NK-92 (cell line): ENCODE results near the gene GJD2.

ENCODE experiments used
- DNase-seq: peaks from one replicate; lab custom pipeline; 2025; ENCODE audit not compliant: unreplicated experiment; lab: John Stamatoyannopoulos, UW

Gene GJD2

DNA sequence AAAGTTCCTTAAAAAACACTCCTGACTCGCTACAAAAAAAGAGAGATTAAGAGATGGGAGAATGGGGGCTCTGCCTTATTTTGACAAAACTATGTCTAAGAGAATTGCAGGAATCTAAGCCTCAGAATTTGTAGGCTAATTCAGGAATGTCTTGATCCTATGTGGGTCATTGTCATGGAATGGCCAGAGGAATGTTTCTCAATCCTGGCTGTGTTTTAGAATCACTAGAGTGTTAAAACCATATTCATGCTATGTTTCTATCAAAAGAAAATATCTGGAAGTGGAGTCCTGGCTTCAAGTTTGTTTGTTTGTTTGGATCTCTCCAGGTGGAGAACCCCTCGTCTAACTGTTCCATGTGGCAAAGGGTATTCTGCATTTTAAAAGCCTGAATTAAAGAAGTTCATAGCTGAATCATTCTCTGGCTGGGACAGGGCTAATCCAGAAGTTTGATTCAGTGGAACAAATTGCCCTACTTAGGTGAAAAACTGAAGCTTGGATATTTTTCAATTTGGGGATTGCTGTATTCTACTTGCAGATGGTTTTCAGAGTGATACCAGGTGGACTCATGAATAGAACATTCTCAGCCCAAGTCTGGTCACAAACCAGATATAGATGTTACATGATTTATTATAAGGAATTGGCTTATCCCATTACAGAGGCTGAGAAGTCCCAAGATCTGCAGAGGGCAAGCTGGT, 28.2 kb downstream of the GJD2 start:
- DNase-seq: no peak

DNA sequence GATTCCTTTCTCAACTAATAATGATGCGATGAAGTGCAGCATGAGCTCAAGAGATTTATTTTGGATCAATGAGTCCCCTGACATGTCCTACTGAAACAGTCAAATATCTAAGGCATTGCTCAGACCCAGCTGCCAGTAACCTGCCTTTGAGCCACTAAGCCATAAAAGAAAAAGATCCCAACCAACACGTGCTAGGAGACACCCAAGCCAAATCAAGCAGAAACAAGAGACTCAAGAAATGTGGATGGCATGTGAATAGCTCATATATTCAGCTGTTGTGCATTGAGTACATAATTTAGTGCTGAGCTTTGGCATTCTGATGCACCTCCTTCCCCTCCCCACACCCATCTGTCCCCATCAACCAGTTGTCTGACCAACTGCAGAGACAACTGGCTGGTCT, 29.2 kb downstream of the GJD2 start:
- no peak for DNase-seq

DNA sequence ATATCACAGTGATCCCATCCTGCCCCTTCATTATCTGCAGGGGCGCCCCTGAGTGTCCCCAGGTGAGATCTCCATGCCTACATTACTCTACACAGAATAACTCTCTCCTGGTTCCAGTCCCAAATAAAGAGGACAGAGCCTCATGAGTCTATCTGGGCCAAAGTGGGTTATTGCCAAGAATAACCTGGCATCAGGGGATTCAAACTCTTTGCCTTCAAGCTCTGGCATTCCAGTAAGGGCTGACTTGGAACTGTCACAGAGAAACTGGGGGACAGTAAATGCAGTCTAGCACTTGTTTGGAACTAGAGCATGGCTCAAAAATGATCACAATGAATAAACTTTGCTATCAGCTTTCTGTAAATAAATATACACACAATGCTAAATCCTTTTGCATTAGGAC, 30.3 kb downstream of the GJD2 start:
- DNase-seq: no peak

DNA sequence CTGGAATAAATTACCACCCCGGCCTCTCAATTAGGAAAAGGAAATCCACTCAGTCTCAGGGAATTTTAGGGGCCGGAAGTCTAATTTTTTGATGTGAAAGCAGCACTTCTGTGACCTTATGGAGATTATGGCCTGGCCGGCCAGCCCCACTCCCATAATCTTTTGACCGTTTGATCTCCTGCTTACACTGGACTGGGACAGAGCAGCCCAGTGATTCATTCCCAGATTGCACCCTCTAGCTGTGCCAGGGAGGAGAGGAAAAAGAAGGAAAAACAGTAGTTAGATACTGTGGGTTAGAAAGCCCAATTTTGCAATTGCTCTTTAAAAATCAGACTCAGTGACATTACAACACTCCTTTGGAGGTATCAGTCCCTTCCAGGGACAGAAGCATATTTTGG, 32.4 kb downstream of the GJD2 start:
- no peak for DNase-seq

DNA sequence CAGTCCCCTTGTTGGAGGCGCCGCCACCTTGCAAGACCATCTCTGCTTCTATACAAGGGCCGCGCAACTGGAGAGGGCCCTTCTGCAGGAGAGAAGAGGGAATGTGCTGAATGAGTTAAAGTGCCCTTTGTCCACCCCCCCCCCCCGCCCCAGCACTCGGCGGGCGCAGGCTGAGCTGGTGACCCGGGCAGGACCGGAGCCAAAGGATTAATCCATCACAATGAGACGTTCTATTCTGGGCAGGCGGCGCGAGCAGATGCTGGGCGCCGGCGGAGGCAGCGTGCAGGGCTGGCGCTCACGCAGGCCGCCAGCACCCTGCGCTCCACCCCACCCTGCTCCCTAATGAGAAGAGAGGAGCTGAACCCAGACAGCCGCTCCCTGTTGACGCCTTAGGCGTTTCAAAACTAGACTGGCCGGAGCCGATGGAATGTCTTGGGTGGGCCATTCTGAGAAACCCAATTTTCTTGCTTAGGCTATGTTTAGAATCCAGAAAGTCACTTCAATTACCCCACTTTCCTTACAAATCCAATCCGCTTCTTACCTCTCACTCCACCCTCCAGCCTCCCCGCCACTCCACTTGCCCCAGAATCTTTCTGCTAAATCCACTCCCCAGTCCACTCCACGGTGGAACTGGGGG, 32.9 kb downstream of the GJD2 start:
- no peak for DNase-seq

DNA sequence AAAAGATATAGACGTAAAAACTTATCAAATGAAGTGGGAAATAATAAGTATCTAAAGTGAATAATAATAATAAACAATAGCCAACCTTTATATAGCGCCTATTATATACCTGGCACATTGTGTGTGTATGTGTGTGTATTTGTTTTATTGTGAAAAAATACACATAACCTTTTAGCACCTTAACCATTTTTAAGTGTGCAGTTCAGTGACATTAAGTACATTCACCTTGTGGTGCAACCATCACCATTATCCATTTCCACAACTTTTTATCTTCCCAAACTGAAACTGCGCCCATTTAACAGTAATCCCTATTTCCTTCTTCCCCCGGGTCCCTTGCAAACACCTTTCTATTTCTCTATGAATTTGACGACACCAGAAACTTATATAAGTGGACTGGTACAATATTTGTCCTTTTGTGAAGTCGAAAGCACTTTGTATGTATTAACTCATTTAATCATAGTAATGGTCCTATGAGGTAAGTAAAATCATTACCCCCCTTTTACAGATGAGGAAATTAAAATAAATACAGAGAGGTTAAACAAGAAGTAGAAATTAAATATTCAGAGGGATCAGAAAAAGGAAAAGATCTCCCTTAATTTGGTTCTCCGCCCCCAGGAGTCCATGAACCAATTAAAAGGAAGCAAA, 33.5 kb downstream of the GJD2 start:
- DNase-seq: no peak

DNA sequence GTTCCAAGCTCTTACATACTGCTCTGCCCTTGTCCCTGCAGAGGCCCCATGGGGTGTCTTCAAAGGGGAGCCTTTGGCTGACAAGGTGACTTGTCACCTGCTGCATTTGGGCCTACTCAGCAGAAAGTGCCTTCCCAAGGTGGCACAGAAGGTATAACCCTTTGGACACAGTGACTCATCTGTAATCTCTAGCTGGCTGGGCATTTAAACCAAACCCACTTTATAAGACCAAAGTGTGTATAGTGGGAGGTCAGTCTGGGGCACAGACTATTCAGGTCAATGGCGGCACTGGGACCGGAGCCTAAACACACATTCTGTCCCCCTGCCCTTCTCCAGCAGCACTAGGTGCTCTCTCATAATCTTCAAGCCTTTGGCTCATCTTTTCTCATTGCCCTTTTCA, 35.1 kb downstream of the GJD2 start:
- DNase-seq: no peak

DNA sequence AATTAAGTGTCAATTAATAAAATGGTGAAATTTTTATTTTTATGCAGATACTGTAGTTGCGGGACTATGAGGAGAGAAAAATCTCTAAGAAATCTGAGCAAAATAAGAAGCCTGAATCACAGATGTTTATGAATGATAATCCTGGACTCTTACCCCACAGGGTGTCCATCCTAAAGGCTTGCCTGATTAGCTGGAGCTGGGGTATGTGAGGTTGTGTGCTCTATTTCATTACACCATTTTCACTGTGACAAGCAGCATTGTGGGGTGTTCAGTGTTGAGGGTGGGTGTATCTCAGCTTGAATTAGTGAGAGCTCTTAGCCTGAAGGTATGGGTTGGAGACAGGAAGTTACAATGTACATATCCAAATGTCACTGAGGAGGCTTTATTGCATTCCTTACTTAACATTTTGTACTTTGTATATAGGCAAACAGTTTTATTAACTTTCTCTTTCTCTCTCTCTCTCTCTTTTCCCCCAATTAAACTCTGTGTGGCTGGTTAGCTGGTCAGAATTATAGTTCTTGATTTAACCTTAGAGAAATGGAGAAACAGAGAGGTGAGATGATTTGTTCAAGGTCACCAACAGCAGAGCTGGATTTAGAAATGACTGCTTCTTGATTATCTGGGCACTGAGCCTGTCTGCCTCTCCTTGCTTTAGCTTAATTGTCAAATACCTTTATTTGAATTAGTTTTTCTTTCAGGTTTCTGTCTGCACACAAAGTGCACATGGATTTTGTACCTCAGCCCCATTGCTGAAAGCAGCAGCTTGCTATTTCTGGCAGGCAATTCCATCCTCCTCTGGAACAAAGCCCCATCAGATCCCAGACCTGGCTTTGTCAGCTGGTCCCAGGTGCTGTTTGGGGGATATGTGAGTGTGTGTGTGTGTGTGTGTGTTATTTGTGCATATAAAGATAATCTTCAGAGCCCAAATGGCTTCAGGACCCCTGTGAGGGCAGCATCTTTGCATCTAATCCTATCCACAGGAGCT, 35.8 kb downstream of the GJD2 start:
- no peak for DNase-seq

DNA sequence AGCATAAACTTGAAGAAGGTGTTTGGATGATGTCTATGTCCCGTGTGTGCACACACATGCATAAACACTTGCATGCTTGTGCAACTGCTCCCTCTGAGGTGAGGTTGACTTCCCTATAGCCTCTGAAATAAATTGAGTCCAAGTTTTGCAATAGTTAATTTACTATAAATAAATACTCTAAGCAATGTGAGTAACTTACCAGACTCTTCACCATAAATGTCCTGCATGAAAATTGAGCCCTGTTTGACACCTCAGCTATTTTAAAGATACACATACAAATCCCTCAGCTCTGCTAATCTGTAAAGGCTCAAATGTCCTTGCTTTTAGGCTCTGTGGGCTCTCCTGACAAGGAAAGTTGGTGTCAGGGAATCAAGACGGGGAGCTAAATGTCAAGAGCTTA, 37.1 kb downstream of the GJD2 start:
- no peak for DNase-seq

DNA sequence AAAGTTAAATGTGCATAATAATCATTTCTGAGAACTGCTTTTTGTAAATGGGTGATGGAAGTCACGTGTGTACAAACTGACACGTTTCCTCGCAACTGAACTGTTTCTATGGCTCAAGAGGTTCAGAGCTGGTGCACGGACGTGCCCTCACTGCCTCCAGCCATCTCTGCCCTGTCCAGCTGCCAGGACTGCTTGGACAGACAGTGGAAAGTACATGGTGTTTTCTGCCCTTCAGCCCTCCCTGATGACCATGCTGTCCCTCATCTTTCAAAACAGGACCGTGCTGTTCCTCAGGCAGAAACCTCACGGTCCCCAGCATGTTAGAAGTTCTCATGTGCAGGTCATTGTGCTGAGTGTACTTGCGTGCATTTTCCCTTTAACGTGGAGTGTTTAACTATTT, 38.7 kb downstream of the GJD2 start:
- no peak for DNase-seq

DNA sequence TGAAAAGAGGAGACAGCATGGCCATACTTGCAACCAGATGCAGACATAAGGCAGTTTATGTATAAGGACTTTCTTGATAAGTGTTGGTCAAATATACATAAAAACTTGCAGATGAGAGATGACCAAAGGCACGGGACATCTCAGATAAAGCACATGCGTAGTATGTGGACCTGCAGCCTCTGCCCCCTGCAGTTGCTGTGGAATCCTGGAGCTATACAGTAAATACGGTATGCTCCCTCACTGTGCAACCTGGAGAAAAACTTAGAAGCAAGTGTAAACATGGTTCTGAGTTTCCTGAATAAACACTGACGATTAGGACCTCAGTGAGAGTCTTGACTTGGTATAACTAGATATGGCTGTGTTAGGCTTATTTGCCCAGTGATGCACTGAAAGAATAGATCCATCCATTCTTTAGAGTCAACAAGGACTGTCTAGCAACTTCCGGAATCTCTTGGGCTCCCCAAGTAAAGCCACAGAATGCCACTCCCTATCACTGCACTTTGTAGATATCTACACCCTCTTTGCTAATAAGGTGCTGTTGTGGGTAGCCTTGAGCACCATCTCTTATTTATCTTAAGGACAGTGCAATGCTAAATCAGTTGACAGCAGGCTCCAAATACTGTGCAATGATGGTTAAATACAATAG, 40.2 kb downstream of the GJD2 start:
- DNase-seq: no peak

DNA sequence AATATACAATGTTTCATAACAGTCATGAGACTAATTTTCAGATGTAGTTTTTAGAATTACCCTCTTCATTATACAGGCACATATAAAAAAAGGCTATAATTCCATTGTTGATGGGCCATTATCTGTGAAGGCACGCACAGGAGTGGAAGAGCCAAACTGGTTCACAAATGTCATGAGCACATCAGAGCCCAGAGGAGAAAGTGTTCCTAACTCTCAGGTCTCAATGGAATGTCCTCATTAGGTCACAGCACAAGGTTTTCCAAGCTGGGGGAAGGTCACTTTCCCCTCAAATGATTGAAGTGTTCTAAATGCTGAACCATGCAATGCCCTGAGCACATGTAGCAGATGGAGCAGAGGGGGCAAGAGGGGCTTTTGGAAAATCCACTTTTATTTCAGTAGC, 41.2 kb downstream of the GJD2 start:
- no peak for DNase-seq

DNA sequence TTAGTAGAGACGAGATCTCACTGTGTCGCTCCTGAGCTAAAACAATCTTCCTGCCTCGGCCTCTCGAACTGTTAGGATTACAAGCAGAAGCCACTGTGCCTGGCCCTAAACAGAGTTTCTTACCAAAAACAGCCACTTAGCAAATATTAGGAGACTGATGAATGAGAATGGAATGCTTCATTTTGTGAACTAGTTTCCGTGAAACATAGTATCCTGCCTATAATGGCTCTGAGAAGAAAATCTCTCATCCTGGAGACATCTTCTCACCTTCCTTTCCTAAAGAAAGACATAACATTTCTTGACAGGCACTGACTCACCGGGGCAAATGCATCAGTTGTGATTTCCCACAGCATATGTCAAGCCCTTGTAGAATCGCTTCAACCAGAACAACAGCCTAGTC, 44.9 kb downstream of the GJD2 start:
- DNase-seq: no peak

DNA sequence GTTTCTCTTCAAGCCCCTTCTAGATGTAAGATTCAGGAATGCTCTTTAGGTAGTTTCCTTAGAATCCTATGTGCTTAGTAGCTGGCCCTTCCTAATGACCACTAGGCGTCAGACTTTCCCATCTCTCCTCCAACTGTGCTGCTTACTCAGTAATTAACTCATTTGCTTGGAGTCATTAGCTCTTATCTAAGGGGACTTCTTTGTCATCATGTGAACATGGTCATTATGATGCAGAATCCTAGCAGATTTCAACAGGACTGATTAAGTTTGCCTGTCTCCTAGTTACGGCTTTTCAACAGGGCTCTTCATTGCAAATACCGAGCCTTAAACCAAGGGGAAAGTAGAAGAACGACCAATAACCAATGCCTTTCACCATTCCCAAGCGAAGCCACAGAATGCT, 46.4 kb downstream of the GJD2 start:
- DNase-seq: no peak

DNA sequence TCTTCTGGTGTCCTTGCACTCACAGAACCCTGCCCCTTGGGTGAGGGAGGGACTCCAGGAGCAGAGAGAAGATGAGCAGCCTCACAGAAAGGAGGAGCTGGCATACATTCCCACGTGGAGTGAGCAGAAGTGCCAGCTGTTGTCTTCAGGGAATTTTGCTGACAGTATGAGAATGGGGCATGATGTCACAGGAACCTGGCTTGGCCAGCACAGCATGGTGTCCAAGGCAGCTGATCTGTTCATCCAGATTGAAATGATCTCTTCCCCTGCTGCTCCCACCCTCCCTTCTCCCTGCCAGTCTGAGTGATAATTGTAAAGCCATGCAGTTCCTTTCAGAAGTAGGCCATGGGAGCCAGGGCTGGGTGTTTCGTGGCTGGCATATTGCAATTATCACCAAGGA, 53.3 kb downstream of the GJD2 start:
- DNase-seq: no peak
